Fibroblast of lung (primary cell): ENCODE data around the gene IL20RA. TPM values are rescaled to one million over a fixed set of nuclear protein-coding genes. Genes with fewer than 3 reads are reported as not detected.

ENCODE experiments used
- DNase-seq, 2 donors: peaks; one replicate each; pipeline versions ENCODE4 v3.0.0 to v3.0.0-alpha.2; 2010; ENCODE audit warnings: low read depth in 2 of 2
- H2AFZ ChIP-seq: 2 replicates; pipeline ENCODE4 v1.5.1; 2012; ENCODE audit warnings: low read length, control low read depth, inconsistent platforms
- H3K27ac ChIP-seq: 2 replicates; pipeline ENCODE4 v1.5.1; 2011; ENCODE audit warnings: low read length, control low read depth; ENCODE audit not compliant: insufficient read depth
- H3K27me3 ChIP-seq: 2 replicates; pipeline ENCODE4 v1.5.1; 2011; ENCODE audit warnings: mild to moderate bottlenecking, low read length; ENCODE audit not compliant: control insufficient read depth, insufficient read depth
- H3K36me3 ChIP-seq: 2 replicates; pipeline ENCODE4 v1.5.1; 2011; ENCODE audit warnings: low read length; ENCODE audit not compliant: control insufficient read depth, insufficient read depth
- H3K4me1 ChIP-seq: 2 replicates; pipeline ENCODE4 v1.5.1; 2011; ENCODE audit warnings: low read length; ENCODE audit not compliant: control insufficient read depth, insufficient read depth; ENCODE audit errors: extremely low read depth
- H3K4me2 ChIP-seq: 2 replicates; pipeline ENCODE4 v1.5.1; 2011; ENCODE audit warnings: low read length, control low read depth; ENCODE audit not compliant: insufficient read depth; ENCODE audit errors: extremely low read depth
- H3K4me3 ChIP-seq, 4 experiments: fragments of 200-600 bp in 1 of 4; sonication (generic) in 1 of 4; replicated peaks in 1 of 4; 2 replicates each; pipeline ENCODE4 v1.5.1; 2011 to 2016; ENCODE audit warnings: low read length in 4 of 4, low read depth in 3 of 4, mild to moderate bottlenecking in 3 of 4, control low read depth in 2 of 4, inconsistent platforms in 1 of 4, mixed read lengths in 1 of 4; ENCODE audit not compliant: insufficient read depth in 1 of 4; ENCODE audit errors: control extremely low read depth in 1 of 4
- H3K79me2 ChIP-seq: 2 replicates; pipeline ENCODE4 v1.5.1; 2012; ENCODE audit warnings: mild to moderate bottlenecking, low read length, inconsistent platforms; ENCODE audit not compliant: control insufficient read depth, insufficient read depth
- H3K9ac ChIP-seq: 2 replicates; pipeline ENCODE4 v1.5.1; 2011; ENCODE audit warnings: mild to moderate bottlenecking, low read length, control low read depth; ENCODE audit not compliant: insufficient read depth
- H3K9me3 ChIP-seq: 2 replicates; pipeline ENCODE4 v1.5.1; 2012; ENCODE audit warnings: low read depth, low read length; ENCODE audit not compliant: control insufficient read depth, insufficient read depth
- H4K20me1 ChIP-seq: 2 replicates; pipeline ENCODE4 v1.5.1; 2011; ENCODE audit warnings: low read length; ENCODE audit not compliant: control insufficient read depth, insufficient read depth; ENCODE audit errors: extremely low read depth
- CTCF ChIP-seq, 2 donors: IDR thresholded peaks in 1 of 2; conservative IDR thresholded peaks in 1 of 2; 1 replicate in 1 of 2; 2 replicates in 1 of 2; pipeline ENCODE4 v1.5.1; 2011 to 2012; ENCODE audit warnings: low read length in 2 of 2, control low read depth in 1 of 2, inconsistent platforms in 1 of 2, low read depth in 1 of 2, mild to moderate bottlenecking in 1 of 2
- EZH2 ChIP-seq: IDR thresholded peaks from 2 replicates; pipeline ENCODE4 v1.5.1; 2012; ENCODE audit warnings: low read length, control low read depth, mild to moderate bottlenecking; ENCODE audit errors: missing control alignments
- polyA plus RNA-seq, 2 donors: library from polyadenylated mRNA; depleted of rRNA in 1 of 2; stranded (reverse) in 1 of 2; unstranded in 1 of 2; fragments of >200 nt; gene quantifications; 2 replicates each; pipeline ENCODE4 v1.2.1, GENCODE V29; 2011 to 2012; ENCODE audit warnings: missing spikeins in 1 of 2
- total RNA-seq: library from RNA; depleted of rRNA; stranded (reverse); fragments of >200 nt; gene quantifications from 2 replicates; pipeline ENCODE4 v1.2.1, GENCODE V29; 2014

Gene IL20RA
- total and polyA plus RNA-seq, 2 donors (not counting 1 experiment from before 2014, with no cell fraction given): 0.10 to 0.33 TPM

- no peaks in the 10 kb centered on the region for H4K20me1 ChIP-seq
These were observed 42.8 kb downstream of the IL20RA start for GRCh38 chr6:137001977-137002302.

GRCh38 chr6:137001299-137001976, 43.3 kb downstream of the IL20RA start:
- Histone ChIP-seq H3K36me3 (no peaks in the 10 kb centered on the region), H3K4me1 (no peaks in the 10 kb centered on the region), H4K20me1 (no peaks in the 10 kb centered on the region), H3K4me3 (no peak overlapping the region), H3K79me2 (no peaks in the 10 kb centered on the region), H3K4me2 (no peak overlapping the region), H2AFZ (no peak overlapping the region), H3K9me3 (no peaks in the 10 kb centered on the region), H3K27ac (no peak overlapping the region), H3K27me3 (no peaks in the 10 kb centered on the region), H3K9ac (no peak overlapping the region)
- TF ChIP-seq EZH2: no peak
- TF ChIP-seq CTCF (conservative IDR thresholded peaks at IDR 0.05 in 1 of 2, IDR thresholded peaks at IDR 0.05 in 1 of 2; ENCODE audit: low read depth in 1 of 2, low read length in 2 of 2): no peak
- peak in 1 of 2 donors; percentile 35 for DNase-seq

More at GRCh38 chr6:137001977-137002302, 42.8 kb downstream of the IL20RA start:
- Histone ChIP-seq H3K27me3 (no peaks in the 10 kb centered on the region), H3K4me3 (no peak overlapping the region), H3K4me2 (no peak overlapping the region), H3K4me1 (no peaks in the 10 kb centered on the region), H3K79me2 (no peaks in the 10 kb centered on the region), H3K9ac (no peak overlapping the region), H3K36me3 (no peaks in the 10 kb centered on the region), H3K27ac (no peak overlapping the region), H3K9me3 (no peaks in the 10 kb centered on the region), H2AFZ (no peak overlapping the region)
- DNase-seq: no peak
- no peak for TF ChIP-seq EZH2

- DNase-seq: peak in 1 of 2 donors; percentile 45
- no peak for TF ChIP-seq EZH2
- no peak for TF ChIP-seq CTCF (conservative IDR thresholded peaks at IDR 0.05 in 1 of 2, IDR thresholded peaks at IDR 0.05 in 1 of 2; ENCODE audit: low read depth in 1 of 2, low read length in 2 of 2)
- Histone ChIP-seq H3K79me2 (no peaks in the 10 kb centered on the region), H3K4me2 (no peak overlapping the region), H3K9ac (no peak overlapping the region), H3K27ac (no peak overlapping the region), H3K4me1 (no peaks in the 10 kb centered on the region), H2AFZ (no peak overlapping the region), H3K4me3 (no peak overlapping the region), H3K36me3 (no peaks in the 10 kb centered on the region), H3K9me3 (no peaks in the 10 kb centered on the region), H3K27me3 (no peaks in the 10 kb centered on the region), H4K20me1 (no peaks in the 10 kb centered on the region)
These were observed 43.9 kb downstream of the IL20RA start for GRCh38 chr6:137000825-137001224.
